Ishikawa (cell line): ENCODE results near the gene PFKP.

Experiments used
- CEBPB ChIP-seq: IDR thresholded peaks from 2 replicates; pipeline ENCODE4 v1.6.1; 2012
- CREB1 ChIP-seq: IDR thresholded peaks from 2 replicates; pipeline ENCODE4 v1.6.1; 2012; ENCODE audit warnings: low read depth
- EGR1 ChIP-seq: IDR thresholded peaks from 2 replicates; pipeline ENCODE4 v1.6.1; 2012
- EP300 ChIP-seq: IDR thresholded peaks from 2 replicates; pipeline ENCODE4 v1.6.1; 2012; ENCODE audit warnings: borderline replicate concordance
- FOXM1 ChIP-seq: IDR thresholded peaks from 2 replicates; pipeline ENCODE4 v1.6.1; 2012; ENCODE audit warnings: low read depth, borderline replicate concordance
- MAX ChIP-seq: IDR thresholded peaks from 2 replicates; pipeline ENCODE4 v1.6.1; 2012
- NFIC ChIP-seq: IDR thresholded peaks from 2 replicates; pipeline ENCODE4 v1.6.1; 2012
- RAD21 ChIP-seq: IDR thresholded peaks from 2 replicates; pipeline ENCODE4 v1.6.1; 2012; ENCODE audit warnings: low read depth
- REST ChIP-seq: IDR thresholded peaks from 2 replicates; pipeline ENCODE4 v1.6.1; 2012; ENCODE audit warnings: low read depth, mild to moderate bottlenecking
- TAF1 ChIP-seq: IDR thresholded peaks from 2 replicates; pipeline ENCODE4 v1.6.1; 2012; ENCODE audit warnings: low read depth, mild to moderate bottlenecking
- TCF12 ChIP-seq: IDR thresholded peaks from 2 replicates; pipeline ENCODE4 v1.6.1; 2012; ENCODE audit warnings: low read depth
- TEAD4 ChIP-seq: IDR thresholded peaks from 2 replicates; pipeline ENCODE4 v1.6.1; 2012
- USF1 ChIP-seq: IDR thresholded peaks from 2 replicates; pipeline ENCODE4 v1.6.1; 2012
- YY1 ChIP-seq: IDR thresholded peaks from 2 replicates; pipeline ENCODE4 v1.6.1; 2012; ENCODE audit warnings: low read depth
- ZBTB7A ChIP-seq: IDR thresholded peaks from 2 replicates; pipeline ENCODE4 v1.6.1; 2012; ENCODE audit warnings: low read depth

PFKP gene

GRCh38 chr10:3031490-3031889 lies 35.9 kb upstream of the PFKP start:
- TF ChIP-seq FOXM1 (no peak), MAX (no peak), EGR1 (no peak), CREB1 (no peak), USF1 (no peak), YY1 (no peak), ZBTB7A (no peak), CEBPB (no peak), RAD21 (no peak), TAF1 (no peak), EP300 (no peak)

GRCh38 chr10:3033925-3034324 lies 33.4 kb upstream of the PFKP start:
- TF ChIP-seq TAF1, result no peak
- TF ChIP-seq MAX, result no peak

- TF ChIP-seq CREB1 (no peak), MAX (no peak), CEBPB (no peak), TCF12 (no peak), FOXM1 (no peak), REST (no peak), YY1 (no peak), EP300 (no peak)
These were observed 32.7 kb upstream of the PFKP start for GRCh38 chr10:3034616-3035015.

- no peak for TF ChIP-seq TEAD4
- TF ChIP-seq RAD21, result no peak
- no peak for TF ChIP-seq NFIC
- TF ChIP-seq EP300, result no peak
- TF ChIP-seq CEBPB, result no peak
- no peak for TF ChIP-seq TCF12
- no peak for TF ChIP-seq EGR1
- no peak for TF ChIP-seq ZBTB7A
- TF ChIP-seq USF1, result no peak
- no peak for TF ChIP-seq FOXM1
- TF ChIP-seq YY1, result no peak
- TF ChIP-seq REST, result no peak
- no peak for TF ChIP-seq CREB1
- no peak for TF ChIP-seq TAF1
- TF ChIP-seq MAX, result no peak
These were observed 31.0 kb upstream of the PFKP start for GRCh38 chr10:3036155-3037021.

- no peak for TF ChIP-seq CREB1
- TF ChIP-seq ZBTB7A, result no peak
- no peak for TF ChIP-seq CEBPB
- no peak for TF ChIP-seq TEAD4
- no peak for TF ChIP-seq EP300
- no peak for TF ChIP-seq YY1
- no peak for TF ChIP-seq RAD21
- TF ChIP-seq MAX, result no peak
- TF ChIP-seq NFIC, result no peak
- no peak for TF ChIP-seq TCF12
- TF ChIP-seq EGR1, result no peak
- no peak for TF ChIP-seq USF1
- TF ChIP-seq FOXM1, result no peak
- no peak for TF ChIP-seq REST
- TF ChIP-seq TAF1, result no peak
These were observed 30.2 kb upstream of the PFKP start for GRCh38 chr10:3037182-3037581.
